WI38 (cell line): Measurements from ENCODE around the gene BMPR1B.
A peak's percentile ranks its signal among the peaks of the same experiment; 100 is the strongest.

ENCODE experiments used
- H3K4me3 ChIP-seq: 2 replicates; pipeline ENCODE4 v1.5.1; 2011; ENCODE audit warnings: low read depth, mild to moderate bottlenecking, control low read depth, low read length
- TF ChIP-seq, protein P1 (sequence below): IDR thresholded peaks from 2 replicates; pipeline ENCODE4 v1.5.1; 2012; ENCODE audit warnings: low read depth, mild to moderate bottlenecking, control low read depth, low read length

BMPR1B gene

GRCh38 chr4:95193391-95194224, 435.9 kb downstream of the BMPR1B start:
- TF ChIP-seq, protein P1, sequence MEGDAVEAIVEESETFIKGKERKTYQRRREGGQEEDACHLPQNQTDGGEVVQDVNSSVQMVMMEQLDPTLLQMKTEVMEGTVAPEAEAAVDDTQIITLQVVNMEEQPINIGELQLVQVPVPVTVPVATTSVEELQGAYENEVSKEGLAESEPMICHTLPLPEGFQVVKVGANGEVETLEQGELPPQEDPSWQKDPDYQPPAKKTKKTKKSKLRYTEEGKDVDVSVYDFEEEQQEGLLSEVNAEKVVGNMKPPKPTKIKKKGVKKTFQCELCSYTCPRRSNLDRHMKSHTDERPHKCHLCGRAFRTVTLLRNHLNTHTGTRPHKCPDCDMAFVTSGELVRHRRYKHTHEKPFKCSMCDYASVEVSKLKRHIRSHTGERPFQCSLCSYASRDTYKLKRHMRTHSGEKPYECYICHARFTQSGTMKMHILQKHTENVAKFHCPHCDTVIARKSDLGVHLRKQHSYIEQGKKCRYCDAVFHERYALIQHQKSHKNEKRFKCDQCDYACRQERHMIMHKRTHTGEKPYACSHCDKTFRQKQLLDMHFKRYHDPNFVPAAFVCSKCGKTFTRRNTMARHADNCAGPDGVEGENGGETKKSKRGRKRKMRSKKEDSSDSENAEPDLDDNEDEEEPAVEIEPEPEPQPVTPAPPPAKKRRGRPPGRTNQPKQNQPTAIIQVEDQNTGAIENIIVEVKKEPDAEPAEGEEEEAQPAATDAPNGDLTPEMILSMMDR, result no peak
- no peak overlapping the region for H3K4me3 ChIP-seq

DNA sequence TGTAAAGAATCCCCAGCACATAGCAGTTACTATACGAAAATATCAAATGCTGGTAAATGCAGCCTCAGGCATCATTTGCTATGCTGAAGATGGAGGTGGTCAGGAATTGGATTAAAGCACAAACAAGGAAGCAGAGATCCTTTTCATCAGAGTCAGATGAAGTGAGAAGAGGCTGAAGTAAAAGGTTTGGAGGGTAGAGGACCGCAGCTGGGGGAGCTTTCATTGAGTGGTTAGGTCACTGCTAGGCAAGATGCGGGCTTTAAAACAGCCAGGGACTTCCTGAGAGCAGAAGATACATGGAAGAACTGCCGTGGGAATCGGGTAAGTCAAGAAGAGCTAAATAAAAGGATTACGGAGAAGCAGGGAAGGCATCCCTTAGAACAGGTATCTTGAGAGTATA, 439.6 kb downstream of the BMPR1B start:
- TF ChIP-seq, protein P1, result no peak

DNA sequence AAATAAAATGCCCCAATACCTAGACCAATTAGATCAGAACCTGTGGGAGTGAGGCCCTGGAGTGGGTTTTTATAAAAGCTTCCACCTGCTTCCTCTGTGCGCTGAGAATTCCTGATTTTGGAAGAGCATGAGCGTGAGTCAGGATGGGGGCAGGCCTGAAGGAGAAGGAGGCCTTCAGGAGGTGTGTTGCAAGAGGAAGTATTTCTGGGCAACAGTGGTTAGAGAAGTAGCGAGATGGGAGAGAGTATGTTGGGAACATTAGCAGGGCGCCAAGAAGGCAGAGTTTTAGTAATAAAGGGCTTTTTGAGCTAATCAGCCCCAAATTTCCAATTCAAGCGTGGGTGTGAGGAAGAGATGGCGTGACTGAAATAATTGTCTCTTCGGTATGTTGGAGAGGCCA, 441.2 kb downstream of the BMPR1B start:
- TF ChIP-seq, protein P1, result no peak
- no peak overlapping the region for H3K4me3 ChIP-seq

More for the DNA sequence above, 439.6 kb downstream of the BMPR1B start:
- no peak overlapping the region for H3K4me3 ChIP-seq

GRCh38 chr4:95204267-95204844, 446.6 kb downstream of the BMPR1B start:
- no peak overlapping the region for H3K4me3 ChIP-seq
- TF ChIP-seq, protein P1, result no peak

- H3K4me3 ChIP-seq, result no peak overlapping the region
- TF ChIP-seq, protein P1, result 0 out of 2 replicates have a peak, but pooled peaks have one; percentile 14
Measured at GRCh38 chr4:95204873-95205272, 447.1 kb downstream of the BMPR1B start.
